Naive B cell (primary cell): ENCODE measurements around the gene SHH. TPM values are rescaled to one million over a fixed set of nuclear protein-coding genes. Genes with fewer than 3 reads are reported as not detected.
A peak's percentile ranks its signal among the peaks of the same experiment; 100 is the strongest.
"Not testable (repeated sequence)": the region's sequence is repeated elsewhere in the genome, so short reads cannot be mapped to it uniquely, and the experiment has no call there.

Experiments
- ATAC-seq, 2 donors: fragments of 150-1000 bp; cut with Tn5 transposase; 2 replicates each; pipeline ENCODE4 v1.10.0; 2021; ENCODE audit warnings: low read depth in 2 of 2, mild to moderate bottlenecking in 2 of 2, moderate library complexity in 2 of 2
- DNase-seq: peaks from one replicate; pipeline ENCODE4 v3.0.0; 2022
- H3K27ac Mint-ChIP-seq, 6 donors: one replicate each; pipeline ENCODE4 v1.8.0; 2020 to 2022; ENCODE audit warnings: mild to moderate bottlenecking in 6 of 6, mixed read lengths in 6 of 6, moderate library complexity in 5 of 6, inconsistent platforms in 2 of 6
- H3K27me3 Mint-ChIP-seq, 3 donors: one replicate each; pipeline ENCODE4 v1.8.0; 2021 to 2022; ENCODE audit warnings: mixed read lengths in 3 of 3, mild to moderate bottlenecking in 1 of 3
- H3K36me3 Mint-ChIP-seq, 2 donors: one replicate each; pipeline ENCODE4 v1.8.0; 2020 to 2022; ENCODE audit warnings: mixed read lengths in 2 of 2, inconsistent platforms in 1 of 2, mild to moderate bottlenecking in 1 of 2
- H3K4me1 Mint-ChIP-seq, 3 donors: one replicate each; pipeline ENCODE4 v1.8.0; 2020 to 2022; ENCODE audit warnings: mixed read lengths in 3 of 3, inconsistent platforms in 1 of 3, mild to moderate bottlenecking in 1 of 3, moderate library complexity in 1 of 3
- H3K4me3 Mint-ChIP-seq, 8 donors: one replicate each; pipeline ENCODE4 v1.8.0; 2020 to 2022; ENCODE audit warnings: mild to moderate bottlenecking in 8 of 8, mixed read lengths in 8 of 8, moderate library complexity in 8 of 8, inconsistent platforms in 2 of 8
- H3K9me3 Mint-ChIP-seq, 7 donors: one replicate each; pipeline ENCODE4 v1.8.0; 2020 to 2022; ENCODE audit warnings: mixed read lengths in 7 of 7, mild to moderate bottlenecking in 5 of 7, inconsistent platforms in 2 of 7, moderate library complexity in 1 of 7
- polyA plus RNA-seq, 6 donors: library from polyadenylated mRNA; unstranded; fragments of 300-500 nt; fragmentation: Illumina TruSeq; gene quantifications; one replicate each; pipeline ENCODE4 v1.2.3, GENCODE V29; 2021; ENCODE audit warnings: low read depth in 6 of 6

SHH gene
- polyA plus RNA-seq, 6 donors from 2014 or later = 0.17 TPM; not detected in 5

- ATAC-seq (no peak), DNase-seq (no peak)
- Mint-ChIP-seq H3K4me1 (peaks cover 0 to under 1% (median under 1%) of the 10 kb centered on the region in 3 donors), H3K4me3 (no peak overlapping the region), H3K36me3 (peaks cover 0 to under 1% of the 10 kb centered on the region in 2 donors), H3K9me3 (peaks cover 0 to 4% (median 0%) of the 10 kb centered on the region in 7 donors), H3K27ac (no peak overlapping the region), H3K27me3 (peaks cover 44 to 91% (median 59%) of the 10 kb centered on the region in 3 donors)
Measured at GRCh38 chr7:155820788-155821187, 8.5 kb upstream of the SHH start.

DNA sequence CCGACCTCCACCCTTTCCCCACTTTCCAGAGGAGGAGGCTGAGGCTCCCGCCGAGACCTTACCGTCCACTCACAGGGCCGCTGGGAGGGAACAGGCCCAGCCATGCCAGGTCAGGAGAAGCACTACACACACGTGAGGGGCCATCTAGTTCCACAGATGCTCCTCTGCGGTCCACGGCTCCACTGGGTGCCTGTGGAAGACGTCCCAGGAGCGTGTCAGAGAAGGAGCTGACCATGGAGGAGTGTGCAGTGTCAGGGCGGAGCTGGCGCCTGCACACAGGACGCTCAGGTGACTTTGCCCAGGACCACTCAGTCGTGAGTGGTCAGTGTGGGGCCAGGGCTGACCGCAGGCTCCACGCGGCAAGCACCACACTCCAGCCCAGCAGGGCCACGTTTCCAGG lies 8.0 kb upstream of the SHH start:
- no peak for DNase-seq
- peaks cover 5 to 6% (median 6%) of the 10 kb centered on the region in 3 donors for H3K4me1 Mint-ChIP-seq

GRCh38 chr7:155819186-155819585 lies 6.9 kb upstream of the SHH start:
- Mint-ChIP-seq H3K4me3 (no peak overlapping the region), H3K36me3 (peaks cover 0 to 7% of the 10 kb centered on the region in 2 donors), H3K27ac (no peak overlapping the region), H3K9me3 (peaks cover 0 to 4% (median 0%) of the 10 kb centered on the region in 7 donors), H3K27me3 (peaks cover 34 to 91% (median 61%) of the 10 kb centered on the region in 3 donors), H3K4me1 (peaks cover 6 to 8% (median 6%) of the 10 kb centered on the region in 3 donors)
- ATAC-seq (no peak), DNase-seq (no peak)

More for the DNA sequence above, 8.0 kb upstream of the SHH start:
- Mint-ChIP-seq H3K36me3 (peaks cover 0 to 6% of the 10 kb centered on the region in 2 donors), H3K27me3 (peaks cover 44 to 91% (median 59%) of the 10 kb centered on the region in 3 donors), H3K9me3 (peaks cover 0 to 4% (median 0%) of the 10 kb centered on the region in 7 donors), H3K4me3 (no peak overlapping the region), H3K27ac (no peak overlapping the region)
- ATAC-seq = no peak

GRCh38 chr7:155818820-155819168 lies 6.5 kb upstream of the SHH start:
- Mint-ChIP-seq H3K4me1 (peaks cover 6 to 8% (median 6%) of the 10 kb centered on the region in 3 donors), H3K36me3 (peaks cover 0 to 7% of the 10 kb centered on the region in 2 donors), H3K4me3 (no peak overlapping the region), H3K9me3 (peaks cover 0 to 4% (median 0%) of the 10 kb centered on the region in 7 donors), H3K27ac (no peak overlapping the region), H3K27me3 (peaks cover 36 to 91% (median 65%) of the 10 kb centered on the region in 3 donors)
- ATAC-seq (no peak), DNase-seq (no peak)

DNA sequence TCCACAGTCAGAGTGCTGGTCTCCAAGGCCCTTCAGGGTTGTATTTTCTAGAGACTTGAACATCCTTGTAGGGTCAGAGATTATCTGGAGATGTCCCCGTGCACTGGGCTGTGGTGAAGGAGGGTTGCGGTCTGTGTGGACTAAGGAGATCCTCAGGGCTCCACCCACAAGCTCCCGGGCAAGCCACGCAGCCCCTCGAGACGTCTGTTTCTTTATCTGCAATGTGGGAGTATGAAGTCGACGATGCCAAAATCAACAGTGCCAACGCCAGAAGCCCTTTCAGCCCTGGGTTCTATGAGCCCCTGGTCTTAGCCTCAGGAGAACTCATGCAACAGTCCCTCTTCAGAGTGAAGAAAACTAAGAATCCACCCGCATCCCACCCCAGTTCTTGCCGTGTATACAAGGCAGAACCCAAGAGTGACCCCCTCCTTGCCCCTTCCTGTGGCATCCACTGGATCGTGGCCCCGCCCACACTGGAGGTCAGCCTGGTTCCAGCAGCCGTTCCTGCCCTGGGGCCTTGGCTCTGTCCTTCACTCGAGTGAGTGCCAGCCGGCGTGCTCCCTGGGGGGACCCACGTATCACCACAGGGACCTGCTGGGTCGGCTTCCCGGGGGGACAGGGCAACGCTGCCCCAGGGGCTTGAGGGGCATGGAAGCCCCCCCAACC lies 6.0 kb upstream of the SHH start:
- H3K9me3 Mint-ChIP-seq = peaks cover 0 to 4% (median 0%) of the 10 kb centered on the region in 7 donors
- peaks cover 34 to 91% (median 68%) of the 10 kb centered on the region in 3 donors for H3K27me3 Mint-ChIP-seq
- no peak overlapping the region for H3K27ac Mint-ChIP-seq
- H3K4me1 Mint-ChIP-seq = peaks cover 6 to 8% (median 6%) of the 10 kb centered on the region in 3 donors
- DNase-seq (no peak), ATAC-seq (no peak)
- no peak overlapping the region for H3K4me3 Mint-ChIP-seq
- peaks cover 0 to 7% of the 10 kb centered on the region in 2 donors for H3K36me3 Mint-ChIP-seq

GRCh38 chr7:155817515-155817914 lies 5.3 kb upstream of the SHH start:
- not testable (repeated sequence) for H3K36me3 Mint-ChIP-seq, ATAC-seq, H3K27ac Mint-ChIP-seq, DNase-seq, H3K4me3 Mint-ChIP-seq, H3K9me3 Mint-ChIP-seq
- Mint-ChIP-seq H3K27me3 (peaks cover 29 to 91% (median 68%) of the 10 kb centered on the region in 3 donors), H3K4me1 (peaks cover 8 to 12% (median 10%) of the 10 kb centered on the region in 3 donors)

- Mint-ChIP-seq H3K4me1 (peaks cover 13 to 17% (median 13%) of the 10 kb centered on the region in 3 donors), H3K4me3 (no peak overlapping the region), H3K9me3 (peaks cover 0 to 4% (median 0%) of the 10 kb centered on the region in 7 donors), H3K36me3 (peaks cover 0 to 7% of the 10 kb centered on the region in 2 donors), H3K27me3 (peaks cover 29 to 91% (median 68%) of the 10 kb centered on the region in 3 donors), H3K27ac (no peak overlapping the region)
- DNase-seq (no peak), ATAC-seq (no peak)
Measured at GRCh38 chr7:155816996-155817395, 4.7 kb upstream of the SHH start.

DNA sequence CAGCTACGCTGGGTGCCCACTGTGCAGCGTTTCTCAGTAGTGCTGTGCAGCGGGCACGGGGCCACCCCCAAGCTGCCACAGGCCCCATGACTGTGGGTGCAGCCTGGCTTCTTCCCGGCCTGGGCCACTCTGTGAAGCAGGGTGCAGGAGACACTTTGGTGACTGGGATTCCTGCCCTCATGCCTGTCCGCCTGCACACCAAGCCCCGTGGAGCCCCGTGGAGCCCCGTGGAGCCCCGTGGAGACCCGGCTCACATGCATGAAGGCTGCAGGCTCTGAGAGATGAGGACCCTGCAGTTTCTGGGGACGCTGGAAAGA lies 3.9 kb upstream of the SHH start:
- peaks cover 0 to 4% (median 0%) of the 10 kb centered on the region in 7 donors for H3K9me3 Mint-ChIP-seq
- DNase-seq (no peak), ATAC-seq (no peak)
- H3K4me1 Mint-ChIP-seq = peaks cover 15 to 26% (median 18%) of the 10 kb centered on the region in 3 donors
- H3K36me3 Mint-ChIP-seq = peaks cover 0 to 7% of the 10 kb centered on the region in 2 donors
- H3K27ac Mint-ChIP-seq = no peak overlapping the region
- no peak overlapping the region for H3K4me3 Mint-ChIP-seq
- H3K27me3 Mint-ChIP-seq = peaks cover 31 to 91% (median 68%) of the 10 kb centered on the region in 3 donors

- peak overlapping the region in 5 of 8 donors; percentile 10 to 35 (median 32) for H3K4me3 Mint-ChIP-seq
- peaks cover 15 to 31% (median 18%) of the 10 kb centered on the region in 3 donors for H3K4me1 Mint-ChIP-seq
- DNase-seq = peak; percentile 30
- ATAC-seq = peak; percentile 70 to 71
- H3K27me3 Mint-ChIP-seq = peaks cover 36 to 91% (median 70%) of the 10 kb centered on the region in 3 donors
- no peak overlapping the region for H3K27ac Mint-ChIP-seq
- H3K9me3 Mint-ChIP-seq = peaks cover 0 to 4% (median 0%) of the 10 kb centered on the region in 7 donors
- H3K36me3 Mint-ChIP-seq = peaks cover 0 to 7% of the 10 kb centered on the region in 2 donors
Measured at GRCh38 chr7:155815332-155816191, 3.3 kb upstream of the SHH start.

- Mint-ChIP-seq H3K27me3 (peaks cover 36 to 85% (median 72%) of the 10 kb centered on the region in 3 donors), H3K4me1 (peaks cover 15 to 32% (median 18%) of the 10 kb centered on the region in 3 donors), H3K27ac (no peak overlapping the region), H3K9me3 (peaks cover 0 to 4% (median 0%) of the 10 kb centered on the region in 7 donors), H3K36me3 (peaks cover 0 to 7% of the 10 kb centered on the region in 2 donors), H3K4me3 (no peak overlapping the region)
- ATAC-seq (no peak), DNase-seq (no peak)
Measured at GRCh38 chr7:155814316-155815276, 2.3 kb upstream of the SHH start.

GRCh38 chr7:155813546-155814315 lies 1.5 kb upstream of the SHH start:
- peaks cover 0 to 7% of the 10 kb centered on the region in 2 donors for H3K36me3 Mint-ChIP-seq

GRCh38 chr7:155813125-155813524 lies 862 bp upstream of the SHH start:
- Mint-ChIP-seq H3K9me3 (peaks cover 0 to 2% (median 0%) of the 10 kb centered on the region in 7 donors), H3K4me1 (peaks cover 20 to 37% (median 30%) of the 10 kb centered on the region in 3 donors), H3K27ac (no peak overlapping the region), H3K27me3 (peaks cover 33 to 81% (median 72%) of the 10 kb centered on the region in 3 donors), H3K36me3 (peaks cover 0 to 7% of the 10 kb centered on the region in 2 donors), H3K4me3 (peak overlapping the region in 1 of 8 donors; percentile 56)
- DNase-seq = no peak
- no peak for ATAC-seq

More at GRCh38 chr7:155813546-155814315, 1.5 kb upstream of the SHH start:
- H3K4me3 Mint-ChIP-seq = peak overlapping the region in 1 of 8 donors; percentile 59
- ATAC-seq (no peak), DNase-seq (no peak)
- H3K9me3 Mint-ChIP-seq = peaks cover 0 to 4% (median 0%) of the 10 kb centered on the region in 7 donors
- peaks cover 19 to 36% (median 27%) of the 10 kb centered on the region in 3 donors for H3K4me1 Mint-ChIP-seq
- H3K27me3 Mint-ChIP-seq = peaks cover 33 to 84% (median 75%) of the 10 kb centered on the region in 3 donors
- no peak overlapping the region for H3K27ac Mint-ChIP-seq
